ENCODE data around the gene NEK2. TPM values are rescaled to one million over a fixed set of nuclear protein-coding genes. Genes with fewer than 3 reads are reported as not detected.
A peak's percentile ranks its signal among the peaks of the same experiment; 100 is the strongest.

Gene NEK2
- total and polyA plus RNA-seq, 2 experiments from 2014 or later: 5.3 to 7.1 TPM

GRCh38 chr1:211699059-211699458, 23.6 kb upstream of the NEK2 start:
- Histone ChIP-seq H3K9me3 (ENCODE audit: low read depth) (no peaks in the 10 kb centered on the region), H3K4me1 (ENCODE audit: insufficient read depth) (peaks cover 11% of the 10 kb centered on the region), H4K20me1 (ENCODE audit: insufficient read depth, poor library complexity, severe bottlenecking) (no peaks in the 10 kb centered on the region), H3K4me2 (peak overlapping the region; percentile 76), H2AFZ (peak overlapping the region; percentile 19), H3K9me2 (replicated peaks; ENCODE audit: insufficient read depth) (no peaks in the 10 kb centered on the region), H3K27ac (no peak overlapping the region), H3K27me3 (no peaks in the 10 kb centered on the region), H3K4me3 (no peak overlapping the region), H3K79me2 (no peaks in the 10 kb centered on the region), H3K36me3 (replicated peaks; ENCODE audit: insufficient read depth, low read depth) (no peaks in the 10 kb centered on the region)
- TF ChIP-seq, protein P1, sequence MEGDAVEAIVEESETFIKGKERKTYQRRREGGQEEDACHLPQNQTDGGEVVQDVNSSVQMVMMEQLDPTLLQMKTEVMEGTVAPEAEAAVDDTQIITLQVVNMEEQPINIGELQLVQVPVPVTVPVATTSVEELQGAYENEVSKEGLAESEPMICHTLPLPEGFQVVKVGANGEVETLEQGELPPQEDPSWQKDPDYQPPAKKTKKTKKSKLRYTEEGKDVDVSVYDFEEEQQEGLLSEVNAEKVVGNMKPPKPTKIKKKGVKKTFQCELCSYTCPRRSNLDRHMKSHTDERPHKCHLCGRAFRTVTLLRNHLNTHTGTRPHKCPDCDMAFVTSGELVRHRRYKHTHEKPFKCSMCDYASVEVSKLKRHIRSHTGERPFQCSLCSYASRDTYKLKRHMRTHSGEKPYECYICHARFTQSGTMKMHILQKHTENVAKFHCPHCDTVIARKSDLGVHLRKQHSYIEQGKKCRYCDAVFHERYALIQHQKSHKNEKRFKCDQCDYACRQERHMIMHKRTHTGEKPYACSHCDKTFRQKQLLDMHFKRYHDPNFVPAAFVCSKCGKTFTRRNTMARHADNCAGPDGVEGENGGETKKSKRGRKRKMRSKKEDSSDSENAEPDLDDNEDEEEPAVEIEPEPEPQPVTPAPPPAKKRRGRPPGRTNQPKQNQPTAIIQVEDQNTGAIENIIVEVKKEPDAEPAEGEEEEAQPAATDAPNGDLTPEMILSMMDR (IDR thresholded peaks at IDR 0.05; ENCODE audit: poor library complexity): no peak
- no peak for TF ChIP-seq EZH2 (IDR thresholded peaks at IDR 0.05; ENCODE audit: borderline replicate concordance)
- DNase-seq (ENCODE audit: low spot score): no peak
- WGBS (ENCODE audit: low lambda C conversion rate, missing lambda C conversion rate): 47% methylated on average over 16 of the region's 16 CpGs

- no peaks in the 10 kb centered on the region for H3K9me3 ChIP-seq (ENCODE audit: low read depth)
- peak overlapping the region; percentile 76 for H3K4me2 ChIP-seq
- H3K36me3 ChIP-seq (replicated peaks; ENCODE audit: insufficient read depth, low read depth): no peaks in the 10 kb centered on the region
- no peaks in the 10 kb centered on the region for H3K9me2 ChIP-seq (replicated peaks; ENCODE audit: insufficient read depth)
- H3K79me2 ChIP-seq: no peaks in the 10 kb centered on the region
- no peaks in the 10 kb centered on the region for H3K27me3 ChIP-seq
- no peak overlapping the region for H3K27ac ChIP-seq
- peaks cover 11% of the 10 kb centered on the region for H3K4me1 ChIP-seq (ENCODE audit: insufficient read depth)
- no peak overlapping the region for H3K4me3 ChIP-seq
- peak overlapping the region; percentile 19 for H2AFZ ChIP-seq
- 20% methylated on average over 28 of the region's 29 CpGs for WGBS (ENCODE audit: low lambda C conversion rate, missing lambda C conversion rate)
- peak; percentile 86 for DNase-seq (ENCODE audit: low spot score)
- no peaks in the 10 kb centered on the region for H4K20me1 ChIP-seq (ENCODE audit: insufficient read depth, poor library complexity, severe bottlenecking)
- TF ChIP-seq, protein P1 (IDR thresholded peaks at IDR 0.05; ENCODE audit: poor library complexity): peak; percentile 97
- TF ChIP-seq EZH2 (IDR thresholded peaks at IDR 0.05; ENCODE audit: borderline replicate concordance): no peak
These were observed 23.0 kb upstream of the NEK2 start for GRCh38 chr1:211698161-211699026.

DNA sequence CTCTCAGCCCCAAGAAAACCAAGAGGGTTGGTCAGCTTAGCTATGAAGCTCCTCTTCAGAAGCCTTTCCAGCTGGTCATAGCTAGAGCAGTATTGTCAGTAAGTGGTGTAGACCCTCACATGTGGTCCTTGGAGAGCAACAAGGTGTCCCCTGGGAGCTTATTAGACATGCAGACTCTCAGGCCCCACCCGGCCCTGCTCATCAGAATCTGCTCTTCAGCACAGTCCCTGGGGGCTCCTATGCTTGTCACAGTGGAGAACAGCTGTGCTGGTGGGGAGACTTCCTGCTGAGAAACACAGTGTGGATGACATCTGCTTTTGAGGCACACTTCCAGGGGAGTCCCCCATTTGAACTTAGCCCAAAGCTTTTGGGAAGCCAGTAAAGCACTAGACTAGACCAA, 21.9 kb upstream of the NEK2 start:
- Histone ChIP-seq H3K4me1 (ENCODE audit: insufficient read depth) (peaks cover 11% of the 10 kb centered on the region), H3K27me3 (no peaks in the 10 kb centered on the region), H3K79me2 (no peaks in the 10 kb centered on the region), H3K4me2 (no peak overlapping the region), H3K9me2 (replicated peaks; ENCODE audit: insufficient read depth) (no peaks in the 10 kb centered on the region), H3K9me3 (ENCODE audit: low read depth) (no peaks in the 10 kb centered on the region), H2AFZ (no peak overlapping the region), H4K20me1 (ENCODE audit: insufficient read depth, poor library complexity, severe bottlenecking) (no peaks in the 10 kb centered on the region), H3K27ac (no peak overlapping the region), H3K4me3 (no peak overlapping the region), H3K36me3 (replicated peaks; ENCODE audit: insufficient read depth, low read depth) (no peaks in the 10 kb centered on the region)
- no peak for DNase-seq (ENCODE audit: low spot score)
- WGBS (ENCODE audit: low lambda C conversion rate, missing lambda C conversion rate): 78% methylated on average over 1 of the region's 1 CpG
- TF ChIP-seq EZH2phosphoT487 (IDR thresholded peaks at IDR 0.05; ENCODE audit: low read depth, severe bottlenecking, unreplicated experiment): no peak
- TF ChIP-seq, protein P1 (IDR thresholded peaks at IDR 0.05; ENCODE audit: poor library complexity): no peak
- no peak for TF ChIP-seq EZH2 (IDR thresholded peaks at IDR 0.05; ENCODE audit: borderline replicate concordance)
